Heart right ventricle (tissue), 16 donors: ENCODE data around the gene NAV3. TPM values are rescaled to one million over a fixed set of nuclear protein-coding genes. Genes with fewer than 3 reads are reported as not detected.

Experiments used
- ATAC-seq, 8 donors: fragments of 200-7000 bp; cut with Tn5 transposase; one replicate each; pipeline ENCODE4 v1.9.1; 2020; ENCODE audit warnings: mild to moderate bottlenecking in 8 of 8, moderate library complexity in 8 of 8, moderate number of reproducible peaks in 1 of 8
- DNase-seq, 2 donors: peaks; one replicate each; pipeline ENCODE4 v3.0.0-alpha.2; 2020
- H3K27ac ChIP-seq, 10 donors: fragments of 200-600 bp; sonication (generic) in 2 of 10; one replicate each; pipeline versions ENCODE4 v1.5.0 to v1.8.0; 2020 to 2022; ENCODE audit warnings: mild to moderate bottlenecking in 3 of 10
- H3K27me3 ChIP-seq, 7 donors: fragments of 200-600 bp; one replicate each; pipeline ENCODE4 v1.8.0; 2021 to 2022; ENCODE audit warnings: mild to moderate bottlenecking in 2 of 7
- H3K36me3 ChIP-seq, 9 donors: fragments of 200-600 bp; sonication (generic) in 1 of 9; one replicate each; pipeline versions ENCODE4 v1.5.0 to v1.8.0; 2020 to 2022; ENCODE audit warnings: mild to moderate bottlenecking in 2 of 9
- H3K4me1 ChIP-seq, 9 donors: fragments of 200-600 bp; sonication (generic) in 1 of 9; one replicate each; pipeline versions ENCODE4 v1.5.0 to v1.8.0; 2020 to 2022; ENCODE audit warnings: mild to moderate bottlenecking in 4 of 9
- H3K4me3 ChIP-seq, 10 donors: fragments of 200-600 bp; sonication (generic) in 2 of 10; one replicate each; pipeline versions ENCODE4 v1.5.0 to v1.8.0; 2020 to 2022; ENCODE audit warnings: mild to moderate bottlenecking in 7 of 10, moderate library complexity in 2 of 10
- H3K9me3 ChIP-seq, 11 donors: fragments of 200-600 bp in 10 of 11; sonication (generic) in 2 of 11; one replicate each; pipeline versions ENCODE4 v1.5.0 to v1.8.0; 2013 to 2022; ENCODE audit warnings: mild to moderate bottlenecking in 2 of 11, control low read depth in 1 of 11, moderate library complexity in 1 of 11
- WGBS, 2 donors: extraction: QIAGEN DNeasy Blood & Tissue Kit; methylation state at CpG; one replicate each; pipeline ENCODE4 v1.1.7; 2013; ENCODE audit warnings: inconsistent platforms in 1 of 2; 5-methylcytosine and 5-hydroxymethylcytosine counted together
- intact Hi-C, 10 donors: fragments of 100-400 bp; cut with DNase I; formaldehyde crosslinking; loops; one replicate each; pipeline versions ENCODE4 v1.11.1 to v1.14.2; 2022
- polyA plus RNA-seq, 2 donors: library from polyadenylated mRNA; stranded (reverse); fragments of 200-250 nt; gene quantifications; one replicate each; pipeline ENCODE4 v1.2.3, GENCODE V29; 2013
- total RNA-seq, 10 donors: library from RNA; stranded (reverse); fragmentation: NEBNext Ultra II Directional in 3 of 10; extraction: Animal tissue kit (Norgen Biotek cat#: 25700) in 3 of 10; gene quantifications; one replicate each; pipeline versions ENCODE4 v1.2.1 to v1.2.4, GENCODE V29; 2021 to 2023
- TF ChIP-seq, protein P1 (sequence below), 9 donors: fragments of 200-600 bp; sonication (generic) in 2 of 9; IDR thresholded peaks; one replicate each; pipeline versions ENCODE4 v1.5.0 to v1.8.0; 2021 to 2022; ENCODE audit warnings: antibody characterized with exemption in 9 of 9, mild to moderate bottlenecking in 5 of 9, moderate library complexity in 1 of 9
- donor health status: Arrhythmogenic right ventricular cardiomyopathy.
- donor health status: ischemic (EF 13 %, LVEDD 7.1; RV severe dilation, severe dysfunction).
- donor health status: healthy with polysubstance abuse.
- donor health status: DM: no; HTN: yes; CAD: no.
- donor health status: DM: no; HTN: no; CAD: no.
- donor health status: ischemic (EF 25% LVEDD 6.9; RV normal size, moderate dysfunction).
- donor health status: ischemic (EF 25% LVEDD 5.7; RV mildly dilated, moderate dysfunction).
- donor health status: healthy.
- donor health status: DM: yes; HTN: yes; CAD: no.
- donor health status: Ischemic cardiomyopathy.
- donor health status: ischemic (EF 35%, LVEDD 5.7; RV mildly dilated, moderate dysfunction).
- donor health status: nonischemic (EF 11% LVEDD 7.7; RV severe dilation, severe dysfunction).
- donor health status: DM: yes; HTN: yes; CAD: no.
- donor health status: PGD.
- donor health status: ischemic (EF 29% LVEDD 5.4; RV normal size, mild dysfunction).
- donor health status: nonischemic (EF 23%, LVEDD 6.1; RV moderate dilation, normal function).

The NAV3 gene
- total and polyA plus RNA-seq, 12 donors, result 0.91 to 7.6 (median 4.6) TPM

- Histone ChIP-seq H3K27ac (no peak overlapping the region), H3K36me3 (no peaks in the 10 kb centered on the region), H3K4me1 (peaks cover 0 to 8% (median 3%) of the 10 kb centered on the region in 9 donors), H3K9me3 (no peaks in the 10 kb centered on the region), H3K27me3 (no peaks in the 10 kb centered on the region), H3K4me3 (peak overlapping the region in 3 of 10 donors; percentile 16 to 25 (median 21))
- 1 to 2% methylated on average over 6 of the region's 6 CpGs for WGBS, 2 donors
- ATAC-seq, result peak; percentile 84 to 98 (median 92)
- intact Hi-C loops, result loop anchor here (1.0 to 5.0 kb wide), 6 partner anchors 198 to 203 kb away; no protein-coding TSS in a partner anchor
- peak; percentile 41 to 72 for DNase-seq
- TF ChIP-seq, protein P1, sequence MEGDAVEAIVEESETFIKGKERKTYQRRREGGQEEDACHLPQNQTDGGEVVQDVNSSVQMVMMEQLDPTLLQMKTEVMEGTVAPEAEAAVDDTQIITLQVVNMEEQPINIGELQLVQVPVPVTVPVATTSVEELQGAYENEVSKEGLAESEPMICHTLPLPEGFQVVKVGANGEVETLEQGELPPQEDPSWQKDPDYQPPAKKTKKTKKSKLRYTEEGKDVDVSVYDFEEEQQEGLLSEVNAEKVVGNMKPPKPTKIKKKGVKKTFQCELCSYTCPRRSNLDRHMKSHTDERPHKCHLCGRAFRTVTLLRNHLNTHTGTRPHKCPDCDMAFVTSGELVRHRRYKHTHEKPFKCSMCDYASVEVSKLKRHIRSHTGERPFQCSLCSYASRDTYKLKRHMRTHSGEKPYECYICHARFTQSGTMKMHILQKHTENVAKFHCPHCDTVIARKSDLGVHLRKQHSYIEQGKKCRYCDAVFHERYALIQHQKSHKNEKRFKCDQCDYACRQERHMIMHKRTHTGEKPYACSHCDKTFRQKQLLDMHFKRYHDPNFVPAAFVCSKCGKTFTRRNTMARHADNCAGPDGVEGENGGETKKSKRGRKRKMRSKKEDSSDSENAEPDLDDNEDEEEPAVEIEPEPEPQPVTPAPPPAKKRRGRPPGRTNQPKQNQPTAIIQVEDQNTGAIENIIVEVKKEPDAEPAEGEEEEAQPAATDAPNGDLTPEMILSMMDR (IDR thresholded peaks at IDR 0.05), result peak; percentile 85 to 99 (median 94)
Observed at GRCh38 chr12:77925536-77926108, 94.9 kb downstream of the NAV3 start.

DNA sequence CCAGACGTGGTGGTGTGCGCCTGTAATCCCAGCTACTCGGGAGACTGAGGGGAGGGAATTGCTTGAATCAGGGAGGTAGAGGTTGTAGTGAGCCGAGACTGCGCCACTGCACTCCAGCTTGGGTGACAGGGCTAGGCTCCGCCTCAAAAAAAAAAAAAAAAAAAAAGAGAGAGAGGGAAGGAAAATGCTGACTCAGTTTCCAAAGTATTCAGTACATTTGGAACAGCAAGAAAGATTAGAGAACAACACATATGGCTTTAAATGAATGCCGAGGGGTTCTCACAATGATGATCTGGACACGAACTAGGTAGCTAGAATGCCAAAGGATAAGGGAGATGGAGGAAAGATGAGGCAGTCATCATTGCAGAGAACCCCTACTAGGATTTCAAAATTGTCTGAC is 97.4 kb downstream of the NAV3 start:
- 91 to 96% methylated on average over 8 of the region's 8 CpGs for WGBS, 2 donors

GRCh38 chr12:77932216-77932615 is 101.5 kb downstream of the NAV3 start:
- H3K27me3 ChIP-seq, result no peaks in the 10 kb centered on the region
- intact Hi-C loops, result no loop called here
- no peak overlapping the region for H3K27ac ChIP-seq
- no peak overlapping the region for H3K4me3 ChIP-seq
- no peak for DNase-seq
- H3K36me3 ChIP-seq, result no peaks in the 10 kb centered on the region
- H3K9me3 ChIP-seq, result no peaks in the 10 kb centered on the region
- no peaks in the 10 kb centered on the region for H3K4me1 ChIP-seq
- TF ChIP-seq, protein P1 (IDR thresholded peaks at IDR 0.05), result no peak
- WGBS, 2 donors, result 96% methylated on average over 2 of the region's 2 CpGs
- no peak for ATAC-seq

More for the DNA sequence above, 97.4 kb downstream of the NAV3 start:
- no peak overlapping the region for H3K27ac ChIP-seq
- intact Hi-C loops, result loop anchor here in 2 of 10 donors (5.0 kb wide), 2 partner anchors 201 to 206 kb away; no protein-coding TSS in a partner anchor
- no peaks in the 10 kb centered on the region for H3K9me3 ChIP-seq
- TF ChIP-seq, protein P1 (IDR thresholded peaks at IDR 0.05), result no peak
- H3K36me3 ChIP-seq, result no peaks in the 10 kb centered on the region
- no peak overlapping the region for H3K4me3 ChIP-seq
- no peak for ATAC-seq
- no peak for DNase-seq
- no peaks in the 10 kb centered on the region for H3K27me3 ChIP-seq
- peaks cover 0 to 8% (median 3%) of the 10 kb centered on the region in 9 donors for H3K4me1 ChIP-seq

- H3K4me3 ChIP-seq, result no peak overlapping the region
- H3K27me3 ChIP-seq, result no peaks in the 10 kb centered on the region
- TF ChIP-seq, protein P1 (IDR thresholded peaks at IDR 0.05), result no peak
- no peaks in the 10 kb centered on the region for H3K9me3 ChIP-seq
- H3K36me3 ChIP-seq, result no peaks in the 10 kb centered on the region
- intact Hi-C loops, result no loop called here
- no peak overlapping the region for H3K27ac ChIP-seq
- ATAC-seq (no peak), DNase-seq (no peak)
- peaks cover 0 to 26% (median 16%) of the 10 kb centered on the region in 9 donors for H3K4me1 ChIP-seq
Observed at GRCh38 chr12:77938301-77938700, 107.6 kb downstream of the NAV3 start.
